Common myeloid progenitor, CD34-positive (primary cell): Measurements from ENCODE around the gene MGST3.

Source experiments
- CTCF ChIA-PET: fragments of 350-600 bp; sonication (Branson Sonifier 250); formaldehyde crosslinking; loops from one replicate; lab custom pipeline; 2021; ENCODE audit warnings: antibody characterized with exemption; lab: Charles Lee
- POLR2A ChIA-PET: fragments of 350-600 bp; sonication (Branson Sonifier 250); formaldehyde crosslinking; loops from one replicate; lab custom pipeline; 2021; ENCODE audit warnings: antibody characterized with exemption; lab: Charles Lee
- DNase-seq, 3 donors: peaks; one replicate each; pipeline versions ENCODE4 v3.0.0 to v3.0.0-alpha.2; 2013
- H3K27ac ChIP-seq, 2 experiments: 1 replicate in 1 of 2; 2 replicates in 1 of 2; pipeline ENCODE4 v1.7.0; 2013; ENCODE audit warnings: inconsistent platforms in 2 of 2, low read length in 2 of 2, mild to moderate bottlenecking in 2 of 2, low read depth in 1 of 2, moderate library complexity in 1 of 2; ENCODE audit not compliant: severe bottlenecking in 2 of 2, insufficient read depth in 1 of 2, poor library complexity in 1 of 2
- H3K27me3 ChIP-seq, 5 experiments: replicated peaks in 2 of 5; 1 replicate in 3 of 5; 2 replicates in 2 of 5; pipeline versions ENCODE4 v1.6.1 to v1.7.0; 2013; ENCODE audit warnings: low read length in 4 of 5, mild to moderate bottlenecking in 2 of 5, moderate library complexity in 2 of 5, inconsistent platforms in 1 of 5; ENCODE audit not compliant: insufficient read depth in 5 of 5, control insufficient read depth in 4 of 5
- H3K36me3 ChIP-seq, 4 experiments: 1 replicate in 2 of 4; 2 replicates in 2 of 4; pipeline versions ENCODE4 v1.6.1 to v1.7.0; 2013; ENCODE audit warnings: low read length in 3 of 4, control low read depth in 1 of 4, mild to moderate bottlenecking in 1 of 4; ENCODE audit not compliant: control insufficient read depth in 4 of 4, insufficient read depth in 4 of 4
- H3K4me1 ChIP-seq, 4 experiments: 1 replicate in 3 of 4; 2 replicates in 1 of 4; pipeline versions ENCODE4 v1.6.1 to v1.7.1; 2013; ENCODE audit warnings: low read length in 3 of 4, mild to moderate bottlenecking in 3 of 4, control low read depth in 1 of 4, inconsistent platforms in 1 of 4, moderate library complexity in 1 of 4; ENCODE audit not compliant: control insufficient read depth in 4 of 4, insufficient read depth in 4 of 4; ENCODE audit errors: control extremely low read depth in 1 of 4
- H3K4me3 ChIP-seq, 7 experiments: 1 replicate in 4 of 7; 2 replicates in 3 of 7; pipeline versions ENCODE4 v1.5.1 to v1.7.0; 2013; ENCODE audit warnings: mild to moderate bottlenecking in 7 of 7, low read length in 6 of 7, moderate library complexity in 6 of 7, inconsistent platforms in 2 of 7, low read depth in 2 of 7, control low read depth in 1 of 7; ENCODE audit not compliant: insufficient read depth in 4 of 7, control insufficient read depth in 1 of 7; ENCODE audit errors: extremely low read depth in 1 of 7
- H3K9me3 ChIP-seq, 5 experiments: 1 replicate in 4 of 5; 2 replicates in 1 of 5; pipeline versions ENCODE4 v1.6.1 to v1.7.1; 2013; ENCODE audit warnings: low read length in 4 of 5, mild to moderate bottlenecking in 2 of 5, inconsistent platforms in 1 of 5, low read depth in 1 of 5, moderate library complexity in 1 of 5; ENCODE audit not compliant: control insufficient read depth in 4 of 5, insufficient read depth in 2 of 5; ENCODE audit errors: control extremely low read depth in 1 of 5
- WGBS: methylation state at CpG from one replicate; pipeline ENCODE4 v1.1.5; 2013; ENCODE audit not compliant: insufficient coverage; 5-methylcytosine and 5-hydroxymethylcytosine counted together

Gene MGST3

DNA sequence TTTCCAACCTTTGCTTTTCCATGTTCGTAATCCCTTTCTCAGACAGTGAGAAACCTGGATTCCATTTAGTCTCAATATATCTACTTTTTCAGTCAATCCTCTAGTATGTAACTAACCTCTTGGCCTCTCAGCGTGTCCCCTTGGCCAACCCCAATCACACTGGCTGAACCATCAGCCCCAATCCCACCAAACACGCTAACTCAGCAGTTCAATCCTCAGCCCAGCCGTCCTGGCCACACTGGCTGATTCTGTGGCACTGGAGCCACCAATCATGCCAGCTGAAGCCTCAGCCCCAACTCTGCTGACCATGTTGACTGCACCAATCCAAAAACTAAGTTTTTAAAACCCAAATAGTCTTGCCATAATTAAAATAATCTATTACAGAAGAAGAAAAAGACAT lies 6.6 kb upstream of the MGST3 start:
- CTCF ChIA-PET: interaction anchor here (1.5 kb wide), 1 partner anchor 24 kb away, joined by 3 read pairs; no protein-coding TSS in a partner anchor
- WGBS: 97% methylated on average over 4 of the region's 4 CpGs
- Histone ChIP-seq H3K27ac (no peak overlapping the region), H3K4me3 (no peak overlapping the region), H3K27me3 (no peaks in the 10 kb centered on the region), H3K4me1 (peaks cover 0 to 5% (median 0%) of the 10 kb centered on the region in 4 experiments), H3K36me3 (no peaks in the 10 kb centered on the region), H3K9me3 (no peaks in the 10 kb centered on the region)
- DNase-seq: no peak
- POLR2A ChIA-PET: no interaction called here

DNA sequence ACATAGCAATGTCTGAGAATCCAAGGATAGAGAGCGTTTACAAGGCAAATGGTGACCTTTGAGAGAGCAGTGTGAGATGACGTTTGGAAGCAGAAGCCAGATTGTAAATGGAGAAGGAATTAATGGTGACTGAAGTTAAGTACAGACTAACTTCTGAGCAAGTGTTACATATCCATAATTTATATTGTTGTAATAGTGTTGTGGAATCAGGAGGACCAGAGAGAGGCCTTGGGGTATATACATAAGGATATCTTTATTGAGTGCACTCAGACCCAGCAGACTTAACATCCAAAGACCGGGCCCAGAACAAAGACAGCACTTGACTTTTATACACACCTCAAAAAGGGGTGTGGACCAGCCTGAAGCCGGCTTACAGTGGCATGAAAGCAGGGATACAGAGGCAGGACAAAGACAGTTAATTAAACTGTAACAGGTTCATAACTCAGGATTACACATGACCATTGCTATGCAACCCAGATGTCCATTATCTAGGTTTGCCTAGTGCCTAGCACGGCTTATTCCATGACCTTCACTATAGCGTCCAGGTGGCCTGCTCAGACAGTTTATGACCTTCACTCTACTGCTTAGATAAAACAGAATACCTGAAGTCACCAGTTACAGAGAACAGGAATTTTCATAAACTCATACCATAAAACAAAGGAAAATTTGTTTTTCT lies 2.7 kb upstream of the MGST3 start:
- no peaks in the 10 kb centered on the region for H3K9me3 ChIP-seq
- H3K4me1 ChIP-seq: peaks cover 14 to 27% (median 21%) of the 10 kb centered on the region in 4 experiments
- POLR2A ChIA-PET: no interaction called here
- H3K27ac ChIP-seq: no peak overlapping the region
- H3K27me3 ChIP-seq: no peaks in the 10 kb centered on the region
- H3K4me3 ChIP-seq: no peak overlapping the region
- DNase-seq: no peak
- WGBS: 100% methylated on average over 5 of the region's 6 CpGs
- CTCF ChIA-PET: no interaction called here
- no peaks in the 10 kb centered on the region for H3K36me3 ChIP-seq

- DNase-seq: no peak
- Histone ChIP-seq H3K27me3 (no peaks in the 10 kb centered on the region), H3K27ac (no peak overlapping the region), H3K36me3 (no peaks in the 10 kb centered on the region), H3K4me1 (peaks cover 14 to 27% (median 21%) of the 10 kb centered on the region in 4 experiments), H3K4me3 (no peak overlapping the region), H3K9me3 (no peaks in the 10 kb centered on the region)
- ChIA-PET POLR2A (no interaction called here), CTCF (no interaction called here)
- WGBS: 94% methylated on average over 2 of the region's 3 CpGs
These were observed 1.9 kb upstream of the MGST3 start for GRCh38 chr1:165629151-165629550.

DNA sequence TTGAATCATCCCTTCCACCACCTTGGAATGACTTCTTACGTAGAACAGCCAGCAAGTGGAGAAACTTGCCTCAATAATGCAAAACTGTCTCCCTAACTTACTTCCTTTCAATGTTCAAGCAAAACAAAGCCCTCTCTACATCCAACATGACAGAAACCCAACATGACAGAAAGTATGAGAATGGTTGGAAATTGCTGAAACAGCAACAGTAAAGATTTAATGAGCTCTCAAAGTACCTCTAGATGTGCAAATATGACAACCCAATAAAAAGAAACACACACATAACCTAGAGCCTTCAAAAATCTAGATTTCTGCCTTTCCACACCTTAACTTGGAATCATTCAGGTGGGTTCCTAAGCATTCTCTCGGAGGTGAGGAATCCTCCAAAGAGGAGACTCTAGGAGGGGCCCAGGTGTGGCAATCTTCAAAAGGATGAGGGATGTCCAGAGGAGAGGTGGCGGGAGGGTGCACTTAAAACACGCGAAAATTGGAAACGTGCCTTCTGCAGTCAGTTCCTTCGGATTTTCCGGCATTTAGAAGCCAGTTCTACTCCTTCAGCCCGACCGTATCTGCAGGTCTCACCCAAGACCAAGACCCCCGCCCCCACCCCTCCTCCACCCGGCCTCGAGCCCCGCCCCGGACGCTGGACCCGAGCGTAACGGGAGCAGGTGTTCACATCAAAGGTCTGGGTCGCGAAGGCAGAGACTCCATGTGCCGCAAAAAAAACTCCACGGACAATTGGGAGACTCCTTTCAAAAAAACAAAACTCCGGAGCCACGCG lies 996 bp upstream of the MGST3 start:
- Histone ChIP-seq H3K4me3 (peak overlapping the region; percentile 86 to 99 (median 93)), H3K27ac (peak overlapping the region; percentile 44 to 84), H3K9me3 (no peaks in the 10 kb centered on the region), H3K27me3 (no peaks in the 10 kb centered on the region), H3K4me1 (peaks cover 14 to 27% (median 21%) of the 10 kb centered on the region in 4 experiments), H3K36me3 (no peaks in the 10 kb centered on the region)
- ChIA-PET POLR2A (no interaction called here), CTCF (interaction anchor here (1.3 kb wide), 1 partner anchor 67 kb away, joined by 5 read pairs; no protein-coding TSS in a partner anchor)
- DNase-seq: peak in 1 of 3 donors; percentile 4
- WGBS: 4% methylated on average over 10 of the region's 26 CpGs

GRCh38 chr1:165631342-165632151 lies 513 bp downstream of the MGST3 start:
- ChIA-PET CTCF (interaction anchor here (0.6 to 1.9 kb wide), 6 partner anchors 13 to 93 kb away, joined by 3 to 5 read pairs (median 3); no protein-coding TSS in a partner anchor), POLR2A (interaction anchor here (0.6 kb wide), 2 partner anchors 13 to 247 kb away, joined by 3 read pairs; no protein-coding TSS in a partner anchor)
- Histone ChIP-seq H3K27ac (peak overlapping the region in 1 of 2 experiments; percentile 84), H3K36me3 (no peaks in the 10 kb centered on the region), H3K4me1 (peaks cover 14 to 27% (median 21%) of the 10 kb centered on the region in 4 experiments), H3K27me3 (no peaks in the 10 kb centered on the region), H3K9me3 (no peaks in the 10 kb centered on the region), H3K4me3 (peak overlapping the region; percentile 86 to 99 (median 93))
- 0% methylated on average over 24 of the region's 31 CpGs for WGBS
- DNase-seq: peak; percentile 74 to 92 (median 89)

DNA sequence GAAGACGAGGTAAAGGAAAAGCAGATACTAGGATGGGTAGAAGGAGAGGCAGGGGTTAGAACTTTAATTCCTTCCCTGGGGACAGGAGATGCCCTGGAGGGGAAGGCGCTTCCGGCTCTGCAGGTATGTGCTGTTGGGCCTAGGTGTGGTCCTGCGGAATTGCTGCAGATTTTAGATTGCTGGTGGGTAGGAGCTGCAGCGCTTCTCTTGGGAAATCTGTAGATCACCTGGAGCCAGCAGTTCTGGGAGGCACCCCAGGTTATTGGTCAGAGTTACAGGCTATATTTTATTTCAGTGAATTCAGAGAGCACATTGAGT lies 1.1 kb downstream of the MGST3 start:
- H3K4me1 ChIP-seq: peaks cover 14 to 27% (median 21%) of the 10 kb centered on the region in 4 experiments
- peaks cover 0 to 3% (median 0%) of the 10 kb centered on the region in 4 experiments for H3K36me3 ChIP-seq
- no peak for DNase-seq
- H3K4me3 ChIP-seq: peak overlapping the region in 6 of 7 experiments; percentile 88 to 99 (median 94)
- peak overlapping the region in 1 of 2 experiments; percentile 84 for H3K27ac ChIP-seq
- ChIA-PET CTCF (interaction anchor here (0.6 to 1.9 kb wide), 6 partner anchors 13 to 93 kb away, joined by 3 to 5 read pairs (median 3); no protein-coding TSS in a partner anchor), POLR2A (interaction anchor here (0.6 kb wide), 2 partner anchors 12 to 246 kb away, joined by 3 read pairs; no protein-coding TSS in a partner anchor)
- 17% methylated on average over 4 of the region's 5 CpGs for WGBS
- no peaks in the 10 kb centered on the region for H3K9me3 ChIP-seq
- H3K27me3 ChIP-seq: no peaks in the 10 kb centered on the region
